Measurements from ENCODE around the gene POLD1. TPM values are rescaled to one million over a fixed set of nuclear protein-coding genes. Genes with fewer than 3 reads are reported as not detected.

The POLD1 gene
- total and polyA plus RNA-seq, 3 donors from 2014 or later, result 30.7 to 51.7 (median 42.2) TPM

GRCh38 chr19:50368649-50369570 lies 15.2 kb upstream of the POLD1 start:
- Histone ChIP-seq H3K27ac (peak overlapping the region; percentile 3 to 7), H3K4me1 (no peaks in the 10 kb centered on the region), H3K9me3 (no peaks in the 10 kb centered on the region), H3K27me3 (no peaks in the 10 kb centered on the region), H3K4me3 (peak overlapping the region; percentile 53 to 64), H3K36me3 (ENCODE audit: low read depth, missing control alignments) (no peaks in the 10 kb centered on the region)
- TF ChIP-seq POLR2A (IDR thresholded peaks at IDR 0.05), result no peak
- TF ChIP-seq CTCF (IDR thresholded peaks at IDR 0.05), result peak; percentile 85 to 97 (median 91)
- peak; percentile 91 for DNase-seq
- 5 to 8% methylated on average over 27 to 34 of the region's 34 CpGs for WGBS, 2 donors
- intact Hi-C loops (cut with DNase I; ENCODE audit: low total_unique reads), result loop anchor here (5.0 to 10.0 kb wide), 3 partner anchors 46 to 426 kb away; partner anchors contain the start of genes ACP4 and SPIB

DNA sequence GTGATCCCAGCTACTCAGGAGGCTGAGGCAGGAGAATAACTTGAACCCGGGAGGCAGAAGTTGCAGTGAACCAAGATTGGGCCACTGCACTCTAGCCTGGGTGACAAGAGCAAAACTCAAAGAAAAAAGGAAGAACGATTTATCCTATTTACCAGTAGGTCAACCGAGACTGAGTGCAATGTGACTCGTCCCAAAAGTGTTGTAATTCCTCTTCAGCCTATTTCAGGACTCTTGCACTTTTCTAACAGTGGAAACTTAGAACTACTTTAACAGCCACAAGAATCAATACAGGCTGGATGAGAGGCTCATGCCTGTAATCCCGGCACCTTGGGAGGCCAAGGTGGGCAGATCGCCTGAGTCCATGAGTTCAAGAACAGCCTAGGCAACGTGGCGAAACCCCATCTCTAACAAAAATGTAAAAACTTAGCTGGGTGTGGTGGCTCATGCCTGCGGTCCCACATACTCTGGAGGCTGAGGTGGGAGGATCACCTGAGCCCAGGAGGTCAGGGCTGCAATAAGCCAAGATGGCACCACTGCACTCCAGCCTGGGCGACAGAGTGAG lies 12.2 kb upstream of the POLD1 start:
- Histone ChIP-seq H3K27me3 (no peaks in the 10 kb centered on the region), H3K4me1 (no peaks in the 10 kb centered on the region), H3K36me3 (ENCODE audit: low read depth, missing control alignments) (no peaks in the 10 kb centered on the region), H3K9me3 (no peaks in the 10 kb centered on the region), H3K27ac (no peak overlapping the region), H3K4me3 (no peak overlapping the region)
- intact Hi-C loops (cut with DNase I; ENCODE audit: low total_unique reads), result no loop called here
- TF ChIP-seq POLR2A (IDR thresholded peaks at IDR 0.05) (no peak), CTCF (IDR thresholded peaks at IDR 0.05) (no peak)
- 83% methylated on average over 10 of the region's 10 CpGs for WGBS, 2 donors
- no peak for DNase-seq

- peak; percentile 97 for DNase-seq
- intact Hi-C loops (cut with DNase I; ENCODE audit: low total_unique reads), result no loop called here
- Histone ChIP-seq H3K9me3 (no peaks in the 10 kb centered on the region), H3K4me3 (peak within 1 kb of the TSS; percentile 93 to 100), H3K27me3 (no peaks in the 10 kb centered on the region), H3K4me1 (peaks cover 9% of the 10 kb centered on the region), H3K27ac (peak within 1 kb of the TSS; percentile 99 to 100), H3K36me3 (ENCODE audit: low read depth, missing control alignments) (no peaks in the 10 kb centered on the region)
- no peak for TF ChIP-seq CTCF (IDR thresholded peaks at IDR 0.05)
- TF ChIP-seq POLR2A (IDR thresholded peaks at IDR 0.05), result no peak
- whole genome bisulfite sequencing, 2 donors, result 2 to 5% methylated on average over 23 to 66 of the region's 67 CpGs
These were observed 7.7 kb upstream of the POLD1 start, which contains the start of gene NR1H2 for GRCh38 chr19:50376166-50377050. Gene NR1H2 (plus strand): TSS chr19:50376457. CDS start chr19:50377606, 1,149 bp downstream.

DNA sequence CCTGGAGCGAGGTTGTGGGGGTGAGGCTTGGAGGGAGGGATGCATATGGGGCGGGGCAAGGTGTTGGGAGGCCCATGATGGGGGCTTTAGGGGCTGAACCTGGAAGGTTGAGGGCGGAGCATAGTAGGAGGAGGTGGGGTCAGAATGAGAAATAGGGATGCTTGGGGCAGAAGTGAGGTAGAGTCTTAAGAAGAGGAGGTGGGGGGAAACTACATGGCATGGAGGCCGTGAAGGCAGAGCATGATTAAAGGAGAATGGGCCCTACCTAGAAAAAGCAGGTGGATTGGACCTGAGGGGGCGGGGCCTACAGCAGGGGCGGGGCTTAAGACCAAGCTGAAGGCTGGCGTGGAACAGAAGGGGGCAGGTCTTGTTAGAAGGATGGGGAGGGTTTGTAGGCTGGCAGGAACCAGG lies 7.1 kb upstream of the POLD1 start:
- Histone ChIP-seq H3K27me3 (no peaks in the 10 kb centered on the region), H3K9me3 (no peaks in the 10 kb centered on the region), H3K36me3 (ENCODE audit: low read depth, missing control alignments) (no peaks in the 10 kb centered on the region), H3K4me3 (peak overlapping the region; percentile 93 to 100), H3K4me1 (peaks cover 9% of the 10 kb centered on the region), H3K27ac (peak overlapping the region; percentile 99 to 100)
- 42% methylated on average over 7 of the region's 7 CpGs for WGBS, 2 donors
- intact Hi-C loops (cut with DNase I; ENCODE audit: low total_unique reads), result no loop called here
- peak; percentile 51 for DNase-seq
- TF ChIP-seq POLR2A (IDR thresholded peaks at IDR 0.05) (no peak), CTCF (IDR thresholded peaks at IDR 0.05) (no peak)
